DMS53 treated with DMSO at 0.1 percent for 48 hours (cell line): Measurements from ENCODE around the gene PLCD3.
A peak's percentile ranks its signal among the peaks of the same experiment; 100 is the strongest.
"Not testable (repeated sequence)": the region's sequence is repeated elsewhere in the genome, so short reads cannot be mapped to it uniquely, and the experiment has no call there.

Source experiments
- DNase-seq: peaks from one replicate; lab custom pipeline; 2025; ENCODE audit not compliant: unreplicated experiment; lab: John Stamatoyannopoulos, UW

PLCD3 gene

GRCh38 chr17:45135192-45135977, 3.1 kb upstream of the PLCD3 start, which contains the start of gene ACBD4:
Gene ACBD4 (plus strand): TSS chr17:45135687. CDS start chr17:45136145, 458 bp downstream.
- DNase-seq, result peak; percentile 99

GRCh38 chr17:45132572-45133463, 503 bp upstream of the PLCD3 start:
- DNase-seq, result peak; percentile 94

GRCh38 chr17:45131616-45132319, 547 bp downstream of the PLCD3 start:
- DNase-seq, result no peak

- no peak for DNase-seq
Measured at GRCh38 chr17:45130681-45131615, 1.4 kb downstream of the PLCD3 start.

GRCh38 chr17:45129940-45130680, 2.2 kb downstream of the PLCD3 start:
- DNase-seq, result no peak

- no peak for DNase-seq
Measured at GRCh38 chr17:45129426-45129939, 2.8 kb downstream of the PLCD3 start.

- no peak for DNase-seq
Measured at GRCh38 chr17:45128989-45129388, 3.3 kb downstream of the PLCD3 start.

GRCh38 chr17:45128331-45128730, 4.0 kb downstream of the PLCD3 start:
- no peak for DNase-seq

GRCh38 chr17:45127548-45128300, 4.6 kb downstream of the PLCD3 start:
- DNase-seq, result no peak

- no peak for DNase-seq
Measured at GRCh38 chr17:45127207-45127547, 5.1 kb downstream of the PLCD3 start.

GRCh38 chr17:45125509-45125908, 6.8 kb downstream of the PLCD3 start:
- DNase-seq, result no peak

- DNase-seq, result not testable (repeated sequence)
Measured at GRCh38 chr17:45124797-45125122, 7.6 kb downstream of the PLCD3 start.

GRCh38 chr17:45123930-45124796, 8.2 kb downstream of the PLCD3 start:
- peak; percentile 90 for DNase-seq

GRCh38 chr17:45123076-45123770, 9.1 kb downstream of the PLCD3 start:
- DNase-seq, result no peak

GRCh38 chr17:45121055-45121454, 11.3 kb downstream of the PLCD3 start:
- DNase-seq, result no peak

- no peak for DNase-seq
Measured at GRCh38 chr17:45120558-45120957, 11.8 kb downstream of the PLCD3 start.

GRCh38 chr17:45119964-45120363, 12.4 kb downstream of the PLCD3 start:
- no peak for DNase-seq
